ENCODE results near the gene NAA20. TPM values are rescaled to one million over a fixed set of nuclear protein-coding genes. Genes with fewer than 3 reads are reported as not detected.

NAA20 gene
- total and polyA plus RNA-seq, 2 of the 4 experiments (the other 2 are of a cell fraction): 35.7 to 58.8 TPM

- Histone ChIP-seq H4K91ac (ENCODE audit: insufficient read depth, low read depth, low read length) (no peak overlapping the region), H3K9me1 (ENCODE audit: insufficient read depth, low read length) (no peaks in the 10 kb centered on the region), H4K20me1 (ENCODE audit: insufficient read depth, low read length) (no peaks in the 10 kb centered on the region), H3K4me1 (ENCODE audit: control insufficient read depth, insufficient read depth, low read length) (no peaks in the 10 kb centered on the region), H2BK5ac (ENCODE audit: low read depth, low read length, poor library complexity, severe bottlenecking) (no peak overlapping the region), H2BK20ac (ENCODE audit: low read depth, low read length) (no peak overlapping the region), H3K27ac (ENCODE audit: insufficient read depth, low read length) (no peak overlapping the region), H3K4me3 (ENCODE audit: insufficient read depth, low read depth, low read length) (no peak overlapping the region), H2AK9ac (replicated peaks; ENCODE audit: low read depth, low read length, poor library complexity) (no peak overlapping the region), H2BK15ac (ENCODE audit: low read depth, low read length) (no peak overlapping the region), H3K4ac (ENCODE audit: low read depth, low read length) (no peak overlapping the region), H3K79me1 (ENCODE audit: low read depth in 1 of 2, low read length in 2 of 2) (no peaks in the 10 kb centered on the region), H3K56ac (ENCODE audit: extremely low read depth, insufficient read depth, low read length) (no peak overlapping the region), H3K23ac (ENCODE audit: low read depth, low read length) (no peak overlapping the region), H3K9me3 (ENCODE audit: control insufficient read depth, insufficient read depth, low read length) (no peaks in the 10 kb centered on the region), H3K36me3 (ENCODE audit: control insufficient read depth, insufficient read depth, low read length) (no peaks in the 10 kb centered on the region), H3K18ac (ENCODE audit: low read depth, low read length) (no peak overlapping the region), H4K8ac (ENCODE audit: low read depth in 2 of 2, low read length in 2 of 2) (no peak overlapping the region), H4K5ac (ENCODE audit: low read depth, low read length) (no peak overlapping the region), H2AK5ac (ENCODE audit: low read depth, low read length) (no peak overlapping the region), H2AFZ (replicated peaks; ENCODE audit: low read length, poor library complexity) (no peak overlapping the region), H3K27me3 (ENCODE audit: control insufficient read depth, insufficient read depth, low read length) (peaks cover 12% of the 10 kb centered on the region), H3K14ac (replicated peaks; ENCODE audit: low read depth, low read length) (no peak overlapping the region), H3K9ac (ENCODE audit: low read depth, low read length) (no peak overlapping the region), H2BK120ac (ENCODE audit: low read depth, low read length) (no peak overlapping the region), H3K4me2 (ENCODE audit: low read depth, low read length) (no peak overlapping the region)
- DNase-seq: no peak
- dilution Hi-C loops (cut with HindIII; ENCODE audit: low sequenced_read_pairs, unreplicated experiment) (no loop called here), intact Hi-C loops (cut with micrococcal nuclease) (no loop called here), in situ Hi-C loops (cut with MboI; ENCODE audit: low sequenced_read_pairs) (no loop called here)
- TF ChIP-seq CTCF (conservative IDR thresholded peaks at IDR 0.05; ENCODE audit: low read depth, low read length) (no peak), FOS (IDR thresholded peaks at IDR 0.05; ENCODE audit: low read depth, low read length) (no peak)
- CTCF ChIA-PET: no interaction called here
- no peak for ATAC-seq (ENCODE audit: low read depth)
- WGBS, 2 experiments (ENCODE audit: extremely low coverage in 2 of 2, insufficient read length in 1 of 2): 77% methylated on average over 2 of the region's 6 CpGs; no CpG with 5 or more reads in 1 of the 2 experiments
- POLR2A ChIA-PET (ENCODE audit: unreplicated experiment): no interaction called here
- no TSS peak for BruUV-seq (replicated peaks)
These were observed 43.3 kb downstream of the NAA20 start for GRCh38 chr20:20060234-20060998.
